HS-5 (cell line): Measurements from ENCODE around the gene ZMYM2.

Source experiments
- DNase-seq: peaks from one replicate; pipeline ENCODE4 v3.0.0-alpha.2; 2012; ENCODE audit warnings: low read depth

The ZMYM2 gene

GRCh38 chr13:20136781-20137703 lies 178.5 kb downstream of the ZMYM2 start:
- no peak for DNase-seq

GRCh38 chr13:20137875-20138274 lies 179.3 kb downstream of the ZMYM2 start:
- no peak for DNase-seq

GRCh38 chr13:20140487-20140886 lies 182.0 kb downstream of the ZMYM2 start:
- DNase-seq: no peak
